Motor neuron (in vitro differentiated cells): ENCODE measurements around the gene MOSMO. TPM values are rescaled to one million over a fixed set of nuclear protein-coding genes. Genes with fewer than 3 reads are reported as not detected.
A peak's percentile ranks its signal among the peaks of the same experiment; 100 is the strongest.

Source experiments
- ATAC-seq, 8 experiments: fragments of 200-7000 bp; cut with Tn5 transposase; replicated peaks in 6 of 8; 2 replicates each; pipeline ENCODE4 v1.8.0; 2021; ENCODE audit warnings: mild to moderate bottlenecking in 8 of 8, moderate library complexity in 8 of 8
- H3K27ac ChIP-seq, 2 donors: fragments of 250-450 bp; sonication (Bioruptor Pico); 2 replicates each; pipeline ENCODE4 v1.9.0; 2021; ENCODE audit warnings: antibody characterized with exemption in 2 of 2, mild to moderate bottlenecking in 2 of 2, moderate library complexity in 1 of 2
- H3K4me1 ChIP-seq, 2 donors: fragments of 250-450 bp; sonication (Bioruptor Pico); replicated peaks in 1 of 2; 2 replicates each; pipeline ENCODE4 v1.6.1; 2021; ENCODE audit warnings: antibody characterized with exemption in 2 of 2, mild to moderate bottlenecking in 2 of 2, moderate library complexity in 1 of 2
- H3K4me3 ChIP-seq, 5 donors: fragments of 250-450 bp; sonication (Bioruptor Pico); 2 replicates each; pipeline ENCODE4 v1.9.0; 2021; ENCODE audit warnings: antibody characterized with exemption in 5 of 5, mild to moderate bottlenecking in 5 of 5, moderate library complexity in 4 of 5
- WGBS, 10 experiments: fragments of 450-650 bp; shearing (Covaris generic); methylation state at CpG; one replicate each; pipeline ENCODE4 v1.0.0; 2022; 5-methylcytosine and 5-hydroxymethylcytosine counted together
- in situ Hi-C, 9 experiments: fragments of 400-800 bp; cut with MboI; loops; one replicate each; pipeline ENCODE4 v1.15.0; 2021; ENCODE audit warnings: low sequenced_read_pairs in 9 of 9, low pct_unique_long_range_greater_than_20kb in 2 of 9; ENCODE audit not compliant: unreplicated experiment in 9 of 9
- total RNA-seq, 8 experiments: library from RNA; unstranded; fragments of 300-600 nt; gene quantifications; 2 replicates each; pipeline versions ENCODE4 v1.2.3 to v1.2.4, GENCODE V29; 2022

MOSMO gene
- total RNA-seq, 8 experiments from 2014 or later: 13.4 to 25.4 (median 17.2) TPM

- in situ Hi-C loops: loop anchor here in 4 of 9 experiments (10.0 to 25.0 kb wide), 6 partner anchors 69 to 289 kb away; partner anchors contain the start of genes POLR3E (in 1 of the 4) and VWA3A (in 1 of the 4)
- Histone ChIP-seq H3K4me3 (no peak overlapping the region), H3K27ac (no peak overlapping the region), H3K4me1 (peaks cover 24% of the 10 kb centered on the region in 2 donors)
- ATAC-seq: no peak
- 60 to 100% (median 100%) methylated on average over 1 of the region's 1 CpG; no CpG with 5 or more reads in 3 of the 10 experiments for WGBS, 10 experiments
These were observed 2.2 kb upstream of the MOSMO start for GRCh38 chr16:22005746-22006145.

DNA sequence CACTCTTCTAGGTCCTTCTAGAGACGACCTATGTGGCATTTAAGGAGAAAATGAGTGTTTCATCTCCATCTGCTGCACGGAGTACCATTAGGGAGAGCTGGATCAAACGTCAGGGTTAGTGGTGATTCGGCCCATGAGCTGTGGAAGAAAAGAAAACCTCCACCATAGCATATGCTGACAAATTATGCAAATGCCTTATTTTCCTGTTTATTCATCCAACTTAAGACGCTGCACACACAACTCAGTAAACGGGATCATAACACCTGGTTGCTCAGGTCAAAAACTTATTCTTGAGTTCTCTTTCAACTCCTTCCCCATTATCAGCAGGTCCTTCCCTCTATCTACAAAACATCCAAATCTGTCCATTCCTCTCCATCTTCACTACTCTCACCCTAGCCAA, 1.3 kb upstream of the MOSMO start:
- H3K27ac ChIP-seq: peak overlapping the region in 1 of 2 donors; percentile 88
- H3K4me1 ChIP-seq: peaks cover 24% of the 10 kb centered on the region in 2 donors
- WGBS, 10 experiments: 34 to 100% (median 70%) methylated on average over 1 to 6 of the region's 6 CpGs; no CpG with 5 or more reads in 1 of the 10 experiments
- in situ Hi-C loops: loop anchor here in 4 of 9 experiments (10.0 to 25.0 kb wide), 6 partner anchors 68 to 288 kb away; partner anchors contain the start of genes POLR3E (in 1 of the 4) and VWA3A (in 1 of the 4)
- peak overlapping the region; percentile 66 to 97 (median 95) for H3K4me3 ChIP-seq
- no peak for ATAC-seq

DNA sequence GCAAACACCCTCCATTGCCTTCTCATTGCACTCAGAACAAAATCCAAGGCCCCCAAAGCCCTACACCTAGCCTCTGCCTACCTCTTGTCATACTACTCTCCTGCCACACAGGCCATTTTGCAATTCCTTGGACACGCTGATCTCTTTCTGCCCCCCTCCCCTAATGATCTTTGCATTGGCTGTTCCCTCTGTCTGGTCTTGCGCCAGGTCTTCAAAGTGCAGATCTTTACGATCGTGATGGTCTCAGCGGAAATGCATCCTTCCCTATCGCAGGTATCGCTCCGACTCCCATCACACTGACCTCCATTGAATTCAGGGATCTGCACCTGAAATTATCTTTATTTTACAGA, 777 bp upstream of the MOSMO start:
- Histone ChIP-seq H3K4me3 (peak overlapping the region; percentile 66 to 97 (median 95)), H3K27ac (peak overlapping the region; percentile 88 to 93), H3K4me1 (peaks cover 24% of the 10 kb centered on the region in 2 donors)
- WGBS, 10 experiments: 0 to 19% (median 9%) methylated on average over 1 to 8 of the region's 8 CpGs; no CpG with 5 or more reads in 3 of the 10 experiments
- in situ Hi-C loops: loop anchor here in 4 of 9 experiments (10.0 to 25.0 kb wide), 6 partner anchors 68 to 288 kb away; partner anchors contain the start of genes POLR3E (in 1 of the 4) and VWA3A (in 1 of the 4)
- peak in 4 of 8 experiments; percentile 5 to 15 (median 11) for ATAC-seq

DNA sequence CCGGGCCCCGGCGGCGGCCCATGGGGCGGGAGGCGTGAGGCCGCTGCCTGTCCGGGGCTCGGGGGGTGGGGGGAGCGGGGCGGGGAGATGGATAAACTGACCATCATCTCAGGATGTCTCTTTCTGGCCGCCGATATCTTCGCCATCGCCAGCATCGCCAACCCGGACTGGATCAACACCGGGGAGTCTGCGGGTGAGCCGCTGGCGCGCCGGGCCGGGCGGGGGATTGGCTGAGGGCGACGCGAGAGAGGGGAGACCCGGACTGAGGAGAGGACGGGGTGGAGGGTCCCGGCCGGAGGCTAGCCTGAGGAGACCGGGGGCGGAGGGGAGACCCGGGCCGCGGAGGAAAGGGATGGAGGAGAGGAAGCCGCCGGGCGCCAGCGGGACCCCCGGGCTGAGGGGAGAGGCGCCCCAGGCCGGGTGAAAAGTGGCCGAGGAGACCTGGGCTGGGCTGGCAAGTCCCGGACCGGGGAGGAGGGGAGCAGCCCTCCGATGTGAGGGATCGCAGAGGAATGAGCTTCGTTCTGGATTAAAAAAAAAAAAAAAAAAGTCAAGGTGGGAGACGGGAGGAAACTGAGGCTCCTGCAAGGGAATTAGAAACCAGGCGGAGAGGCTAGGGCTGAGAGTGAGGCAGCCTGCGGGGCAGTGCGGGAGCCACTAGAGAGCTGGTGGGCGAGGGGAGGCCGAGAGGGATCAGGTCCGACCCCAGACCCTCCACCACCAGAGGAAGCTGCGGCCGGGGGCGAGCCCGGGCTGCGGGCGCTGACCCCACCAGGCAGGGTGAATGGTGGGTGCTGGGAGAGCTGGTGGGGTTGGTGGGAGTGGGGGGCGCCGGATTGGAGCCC, 526 bp downstream of the MOSMO start:
- in situ Hi-C loops: loop anchor here in 4 of 9 experiments (10.0 to 25.0 kb wide), 6 partner anchors 66 to 286 kb away; partner anchors contain the start of genes POLR3E (in 1 of the 4) and VWA3A (in 1 of the 4)
- Histone ChIP-seq H3K4me1 (peaks cover 24% of the 10 kb centered on the region in 2 donors), H3K4me3 (peak overlapping the region; percentile 66 to 97 (median 95)), H3K27ac (peak overlapping the region; percentile 88 to 93)
- peak; percentile 34 to 64 (median 58) for ATAC-seq
- 0% methylated on average over 1 to 4 of the region's 65 CpGs; no CpG with 5 or more reads in 8 of the 10 experiments for WGBS, 10 experiments

DNA sequence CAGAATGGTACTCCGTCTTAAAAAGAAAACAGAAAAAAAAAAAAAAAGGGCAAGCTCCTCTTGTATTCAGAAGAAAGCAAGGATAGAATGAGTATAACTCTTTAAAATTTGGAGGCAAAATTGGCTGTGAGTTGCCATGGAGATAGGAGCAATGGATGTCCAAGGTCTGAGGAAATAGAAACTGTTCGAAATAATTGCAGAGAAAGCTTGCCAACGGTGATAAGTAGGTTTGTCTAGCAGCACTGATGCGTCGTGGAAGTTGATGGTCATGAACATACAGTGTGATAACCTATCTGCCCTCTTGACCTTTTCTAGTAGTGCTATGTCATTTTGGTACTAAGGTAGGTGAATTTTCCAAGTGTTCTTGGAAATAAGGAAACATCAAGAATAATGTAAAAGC, 3.0 kb downstream of the MOSMO start:
- no peak overlapping the region for H3K27ac ChIP-seq
- WGBS, 10 experiments: 67 to 100% (median 89%) methylated on average over 1 to 5 of the region's 5 CpGs
- H3K4me1 ChIP-seq: peaks cover 9 to 11% of the 10 kb centered on the region in 2 donors
- ATAC-seq: no peak
- in situ Hi-C loops: loop anchor here in 1 of 9 experiments (25.0 kb wide), 1 partner anchor 176 kb away; no protein-coding TSS in a partner anchor
- no peak overlapping the region for H3K4me3 ChIP-seq

DNA sequence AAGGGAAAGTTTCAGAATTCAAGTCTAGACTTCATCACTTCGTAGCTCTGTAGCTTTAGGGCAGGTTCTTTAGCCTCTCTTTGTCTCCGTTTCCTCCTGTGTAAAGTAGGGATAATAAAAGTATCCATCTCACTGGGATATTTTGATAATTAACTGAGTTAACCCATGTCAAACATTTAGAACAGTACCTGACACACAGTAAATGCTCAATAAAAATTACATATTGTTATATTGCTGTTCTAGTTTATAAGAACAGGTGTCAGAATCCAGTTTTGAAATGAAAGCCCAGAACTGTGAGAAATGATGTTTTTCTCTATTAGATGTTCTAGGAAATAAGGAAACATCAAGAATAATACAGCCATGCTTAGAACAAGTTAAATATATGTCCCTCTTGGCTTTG, 4.3 kb downstream of the MOSMO start:
- Histone ChIP-seq H3K4me3 (no peak overlapping the region), H3K27ac (no peak overlapping the region), H3K4me1 (peaks cover 4 to 6% of the 10 kb centered on the region in 2 donors)
- 0 to 50% (median 35%) methylated on average over 1 to 2 of the region's 2 CpGs; no CpG with 5 or more reads in 1 of the 10 experiments for WGBS, 10 experiments
- in situ Hi-C loops: loop anchor here in 1 of 9 experiments (25.0 kb wide), 1 partner anchor 175 kb away; no protein-coding TSS in a partner anchor
- ATAC-seq: no peak

DNA sequence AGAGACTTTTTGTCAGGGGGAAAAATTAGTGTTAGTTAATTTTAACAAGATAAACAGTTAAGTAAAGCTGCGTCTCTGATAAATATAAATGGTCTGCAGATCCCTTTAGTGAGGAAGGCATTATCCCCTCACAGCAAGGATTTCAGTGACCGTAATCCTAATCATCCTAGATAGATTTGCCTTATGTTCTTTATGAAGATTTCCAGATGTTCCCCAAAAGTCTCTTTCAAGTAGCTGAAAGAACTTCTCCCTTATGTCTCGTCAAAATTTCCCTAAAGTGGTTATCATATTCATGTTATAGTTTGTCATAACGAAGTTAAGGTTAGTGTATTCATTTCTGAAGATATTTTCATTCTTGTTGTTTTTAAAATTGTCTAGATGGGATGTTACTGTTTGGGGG, 5.6 kb downstream of the MOSMO start:
- Histone ChIP-seq H3K4me3 (no peak overlapping the region), H3K27ac (no peak overlapping the region), H3K4me1 (peaks cover 4 to 6% of the 10 kb centered on the region in 2 donors)
- in situ Hi-C loops: loop anchor here in 1 of 9 experiments (25.0 kb wide), 1 partner anchor 174 kb away; no protein-coding TSS in a partner anchor
- ATAC-seq: no peak
- WGBS, 10 experiments: 22 to 100% (median 87%) methylated on average over 1 to 4 of the region's 4 CpGs; no CpG with 5 or more reads in 1 of the 10 experiments

- H3K4me3 ChIP-seq: no peak overlapping the region
- no peak overlapping the region for H3K27ac ChIP-seq
- peaks cover 2 to 5% of the 10 kb centered on the region in 2 donors for H3K4me1 ChIP-seq
- no peak for ATAC-seq
- in situ Hi-C loops: loop anchor here in 1 of 9 experiments (25.0 kb wide), 1 partner anchor 173 kb away; no protein-coding TSS in a partner anchor
- WGBS, 10 experiments: 67 to 100% (median 90%) methylated on average over 1 to 2 of the region's 2 CpGs; no CpG with 5 or more reads in 3 of the 10 experiments
These were observed 6.5 kb downstream of the MOSMO start for GRCh38 chr16:22014271-22014873.

DNA sequence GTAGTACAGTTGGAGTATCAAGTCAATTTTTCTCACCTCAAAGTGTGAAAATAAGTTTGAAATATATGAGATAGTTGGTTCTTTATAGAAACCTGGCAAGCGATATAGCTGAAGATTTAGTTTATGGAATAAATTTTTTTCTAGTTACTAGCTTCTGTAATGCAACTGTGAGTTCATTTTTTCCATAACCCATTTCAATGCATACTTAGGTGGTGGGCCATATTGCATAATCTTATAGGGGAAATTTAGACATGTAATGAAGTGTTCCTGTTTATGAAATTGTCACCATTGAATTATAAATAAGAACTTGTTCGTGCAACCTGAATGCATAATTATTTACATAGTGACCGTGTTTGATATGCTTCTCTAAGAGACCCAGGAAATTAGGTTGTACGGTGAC, 9.0 kb downstream of the MOSMO start:
- 64 to 100% (median 87%) methylated on average over 3 to 4 of the region's 4 CpGs for WGBS, 10 experiments
- H3K27ac ChIP-seq: no peak overlapping the region
- H3K4me1 ChIP-seq: peaks cover 0 to 7% of the 10 kb centered on the region in 2 donors
- ATAC-seq: no peak
- no peak overlapping the region for H3K4me3 ChIP-seq
- in situ Hi-C loops: loop anchor here in 1 of 9 experiments (25.0 kb wide), 1 partner anchor 170 kb away; no protein-coding TSS in a partner anchor

DNA sequence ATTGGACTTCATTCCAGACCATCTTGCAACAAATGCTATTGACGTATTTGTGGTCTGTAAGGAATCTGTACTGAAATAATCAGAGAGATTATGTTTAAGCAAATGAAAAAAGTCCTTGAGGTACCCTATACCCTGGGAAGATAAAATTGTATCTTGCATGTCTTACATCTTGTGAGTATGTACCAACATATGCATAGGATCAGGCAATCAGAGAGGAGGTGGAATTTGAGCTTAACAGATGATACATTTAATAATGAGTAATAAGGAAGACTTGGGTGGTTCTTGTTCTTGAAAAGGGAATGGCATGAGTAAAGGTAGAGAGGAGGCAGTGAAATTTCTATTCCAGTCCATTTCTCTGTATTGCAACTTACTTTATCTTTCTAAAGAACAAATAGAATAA, 10.6 kb downstream of the MOSMO start:
- in situ Hi-C loops: loop anchor here in 1 of 9 experiments (25.0 kb wide), 1 partner anchor 169 kb away; no protein-coding TSS in a partner anchor
- Histone ChIP-seq H3K4me1 (peaks cover 0 to 7% of the 10 kb centered on the region in 2 donors), H3K27ac (no peak overlapping the region), H3K4me3 (no peak overlapping the region)
- no peak for ATAC-seq
- 83 to 100% (median 100%) methylated on average over 1 of the region's 1 CpG for WGBS, 10 experiments

DNA sequence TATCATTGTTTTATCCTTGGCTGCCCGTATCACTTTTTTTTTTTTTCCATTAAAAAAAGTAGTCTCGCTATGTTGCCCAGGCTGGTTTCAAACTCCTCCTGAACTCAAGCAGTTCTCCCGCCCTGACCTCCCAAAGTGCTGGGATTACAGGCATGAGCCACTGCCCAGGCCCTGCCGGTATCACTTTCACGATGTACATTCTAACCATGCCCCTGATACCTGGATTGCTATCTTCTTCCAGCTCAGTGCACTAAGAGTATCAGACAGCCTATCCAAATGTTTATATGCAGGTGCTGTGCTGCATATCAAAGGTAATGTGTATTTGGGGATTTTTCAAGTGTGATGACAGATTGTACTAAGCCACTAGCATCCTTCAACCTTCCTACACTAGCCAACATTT, 14.2 kb downstream of the MOSMO start:
- no peak overlapping the region for H3K27ac ChIP-seq
- in situ Hi-C loops: loop anchor here in 1 of 9 experiments (25.0 kb wide), 1 partner anchor 165 kb away; no protein-coding TSS in a partner anchor
- peaks cover 0 to 7% of the 10 kb centered on the region in 2 donors for H3K4me1 ChIP-seq
- WGBS, 10 experiments: 92 to 100% (median 100%) methylated on average over 1 to 5 of the region's 5 CpGs; no CpG with 5 or more reads in 1 of the 10 experiments
- ATAC-seq: no peak
- H3K4me3 ChIP-seq: no peak overlapping the region

DNA sequence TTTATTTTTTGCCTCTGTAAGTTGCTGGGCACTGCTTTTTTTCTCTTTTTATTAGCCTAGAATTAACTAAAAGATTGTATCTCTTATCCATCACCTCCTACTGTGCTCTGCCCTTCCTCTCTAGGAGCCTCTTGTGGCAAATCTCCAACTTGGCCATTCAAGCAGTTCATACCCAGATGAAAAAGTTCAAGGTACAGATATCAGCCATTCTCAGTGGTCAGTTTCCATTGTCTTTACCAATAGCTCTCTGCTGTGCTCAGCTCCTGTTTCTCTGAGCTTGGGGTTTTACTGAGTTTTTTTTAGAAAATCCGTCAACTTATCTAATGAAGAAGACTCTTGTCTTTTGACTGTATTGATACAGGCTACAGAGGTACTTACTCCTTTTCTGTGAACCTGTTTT, 15.6 kb downstream of the MOSMO start:
- WGBS, 10 experiments: 63 to 100% (median 100%) methylated on average over 1 of the region's 1 CpG; no CpG with 5 or more reads in 4 of the 10 experiments
- no peak for ATAC-seq
- in situ Hi-C loops: loop anchor here in 1 of 9 experiments (25.0 kb wide), 1 partner anchor 164 kb away; no protein-coding TSS in a partner anchor

More for the DNA sequence above, 15.6 kb downstream of the MOSMO start:
- H3K4me1 ChIP-seq: peaks cover 0 to 7% of the 10 kb centered on the region in 2 donors
- no peak overlapping the region for H3K27ac ChIP-seq
- H3K4me3 ChIP-seq: no peak overlapping the region
